CD4-positive, alpha-beta T cell treated with Interleukin-1 beta for 1 hour (primary cell): Measurements from ENCODE around the gene FABP7.
A peak's percentile ranks its signal among the peaks of the same experiment; 100 is the strongest.

Experiments
- DNase-seq, 2 donors: peaks; one replicate each; pipeline ENCODE4 v3.0.0-alpha.2; 2020 to 2022

FABP7 gene

GRCh38 chr6:122760330-122760729, 19.2 kb upstream of the FABP7 start:
- no peak for DNase-seq

GRCh38 chr6:122766256-122766655, 13.3 kb upstream of the FABP7 start:
- DNase-seq, result no peak

- DNase-seq, result no peak
Measured at GRCh38 chr6:122770835-122771601, 8.5 kb upstream of the FABP7 start.

GRCh38 chr6:122772724-122773415, 6.6 kb upstream of the FABP7 start:
- no peak for DNase-seq

- DNase-seq, result no peak
Measured at GRCh38 chr6:122775975-122776374, 3.5 kb upstream of the FABP7 start.

GRCh38 chr6:122778302-122778701, 1.2 kb upstream of the FABP7 start:
- no peak for DNase-seq

- no peak for DNase-seq
Measured at GRCh38 chr6:122778985-122779661, 393 bp upstream of the FABP7 start.

- no peak for DNase-seq
Measured at GRCh38 chr6:122780114-122780513, 598 bp downstream of the FABP7 start.

- DNase-seq, result no peak
Measured at GRCh38 chr6:122781716-122782115, 2.2 kb downstream of the FABP7 start.

GRCh38 chr6:122783401-122783800, 3.9 kb downstream of the FABP7 start:
- DNase-seq, result no peak

- no peak for DNase-seq
Measured at GRCh38 chr6:122785891-122786290, 6.4 kb downstream of the FABP7 start.

- DNase-seq, result no peak
Measured at GRCh38 chr6:122787721-122788120, 8.2 kb downstream of the FABP7 start.

- no peak for DNase-seq
Measured at GRCh38 chr6:122788208-122788607, 8.7 kb downstream of the FABP7 start.

GRCh38 chr6:122788663-122789181, 9.2 kb downstream of the FABP7 start:
- DNase-seq, result no peak

GRCh38 chr6:122789182-122790027, 9.9 kb downstream of the FABP7 start, which contains the start of gene SMPDL3A:
Gene SMPDL3A, plus strand, starts transcription at chr6:122789258. Its CDS starts 89 bp downstream, at chr6:122789347.
- DNase-seq, result peak in 1 of 2 donors; percentile 57

GRCh38 chr6:122790028-122790422, 10.5 kb downstream of the FABP7 start:
- DNase-seq, result no peak

- DNase-seq, result peak in 1 of 2 donors; percentile 7
Measured at GRCh38 chr6:122790423-122791309, 11.2 kb downstream of the FABP7 start.

GRCh38 chr6:122791310-122791679, 11.8 kb downstream of the FABP7 start:
- no peak for DNase-seq

GRCh38 chr6:122792766-122793165, 13.2 kb downstream of the FABP7 start:
- no peak for DNase-seq

- no peak for DNase-seq
Measured at GRCh38 chr6:122797537-122797936, 18.0 kb downstream of the FABP7 start.

- no peak for DNase-seq
Measured at GRCh38 chr6:122798099-122798641, 18.7 kb downstream of the FABP7 start.
